GM12864 (cell line): ENCODE results near the gene CADPS2.
"Not testable (repeated sequence)": the region's sequence is repeated elsewhere in the genome, so short reads cannot be mapped to it uniquely, and the experiment has no call there.

Source experiments
- DNase-seq: peaks from one replicate; pipeline ENCODE4 v3.0.0-alpha.2; 2011; ENCODE audit warnings: low read depth
- H3K4me3 ChIP-seq: 2 replicates; pipeline ENCODE4 v1.5.1; 2011; ENCODE audit warnings: mild to moderate bottlenecking, low read depth, low read length, control low read depth
- CTCF ChIP-seq: IDR thresholded peaks from 2 replicates; pipeline ENCODE4 v1.5.1; 2011; ENCODE audit warnings: low read depth, mild to moderate bottlenecking, moderate library complexity, low read length, control low read depth, inconsistent platforms; ENCODE audit errors: missing control alignments

The CADPS2 gene

DNA sequence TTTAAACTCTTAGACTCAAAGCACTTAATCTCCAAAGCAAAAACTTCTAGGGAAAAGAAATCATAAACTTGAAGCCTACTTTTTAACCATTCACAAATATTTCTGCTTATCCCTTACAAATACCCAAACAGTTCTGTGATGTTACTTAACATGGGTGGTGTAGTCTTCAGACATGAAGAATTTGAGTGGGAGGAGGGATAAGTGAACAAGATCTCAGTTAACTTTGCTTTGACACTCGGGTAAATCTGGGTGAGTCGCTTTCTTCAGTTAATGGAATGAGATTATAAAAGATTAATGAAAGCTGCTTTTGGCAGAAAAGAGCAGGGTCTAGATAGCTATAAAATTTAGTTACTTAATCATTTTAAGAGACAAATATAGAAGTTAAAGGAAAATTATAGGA, 234.8 kb downstream of the CADPS2 start:
- TF ChIP-seq CTCF, result no peak
- no peak overlapping the region for H3K4me3 ChIP-seq
- no peak for DNase-seq

DNA sequence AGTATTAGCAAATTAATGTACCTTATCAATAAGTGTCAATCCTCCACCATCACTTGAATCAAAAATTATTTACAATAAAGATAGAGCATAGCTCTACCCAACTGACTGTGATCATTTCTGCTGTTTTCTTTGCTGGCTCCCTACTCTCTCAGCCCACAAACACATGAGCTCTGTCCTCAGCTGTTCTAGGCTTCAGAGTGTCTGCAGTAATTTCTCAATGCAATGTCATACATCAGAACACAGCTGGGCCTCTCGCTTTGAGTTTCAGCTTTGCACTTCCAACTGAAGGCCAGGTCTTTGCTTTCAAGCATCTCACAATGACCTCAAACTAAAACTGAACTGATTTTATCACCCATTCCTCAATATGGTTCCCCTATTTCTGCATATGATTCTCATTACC, 243.0 kb downstream of the CADPS2 start:
- DNase-seq, result no peak
- no peak overlapping the region for H3K4me3 ChIP-seq

GRCh38 chr7:122638459-122638858, 247.8 kb downstream of the CADPS2 start:
- no peak for DNase-seq
- no peak overlapping the region for H3K4me3 ChIP-seq
- TF ChIP-seq CTCF, result no peak

More for the DNA sequence above, 243.0 kb downstream of the CADPS2 start:
- no peak for TF ChIP-seq CTCF

GRCh38 chr7:122637784-122638183, 248.5 kb downstream of the CADPS2 start:
- no peak for TF ChIP-seq CTCF
- DNase-seq, result no peak
- no peak overlapping the region for H3K4me3 ChIP-seq

DNA sequence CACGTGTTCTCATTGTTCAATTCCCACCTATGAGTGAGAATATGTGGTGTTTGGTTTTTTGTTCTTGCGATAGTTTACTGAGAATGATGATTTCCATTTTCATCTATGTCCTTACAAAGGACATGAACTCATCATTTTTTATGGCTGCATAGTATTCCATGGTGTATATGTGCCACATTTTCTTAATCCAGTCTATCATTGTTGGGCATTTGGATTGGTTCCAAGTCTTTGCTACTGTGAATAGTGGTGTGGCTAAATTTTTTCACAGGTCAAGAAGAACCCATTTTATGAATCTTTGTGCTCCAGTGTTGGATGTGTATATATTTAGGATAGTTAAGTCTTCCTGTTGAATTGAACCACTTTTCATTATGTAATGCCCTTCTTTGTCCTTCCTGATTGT, 250.8 kb downstream of the CADPS2 start:
- DNase-seq, result not testable (repeated sequence)

DNA sequence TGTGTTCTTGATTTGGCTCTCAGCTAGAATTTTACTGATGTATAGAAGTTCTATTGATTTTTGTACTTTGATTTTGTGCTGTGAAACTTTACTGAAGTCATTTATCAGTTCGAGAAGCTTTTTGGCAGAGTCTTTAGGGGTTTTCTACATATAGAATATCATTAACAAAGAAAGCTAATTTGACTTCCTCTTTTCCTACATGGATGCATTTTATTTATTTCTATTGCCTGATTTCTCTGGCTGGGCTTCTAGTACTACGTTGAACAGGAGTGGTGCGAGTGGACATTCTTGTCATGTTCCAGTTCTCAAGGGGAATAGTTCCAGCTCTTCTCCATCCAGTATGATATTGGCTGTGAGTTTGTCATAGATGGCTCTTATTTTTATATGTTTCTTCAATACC, 252.8 kb downstream of the CADPS2 start:
- no peak overlapping the region for H3K4me3 ChIP-seq
- no peak for TF ChIP-seq CTCF
- no peak for DNase-seq

More for the DNA sequence above, 250.8 kb downstream of the CADPS2 start:
- not testable (repeated sequence) for H3K4me3 ChIP-seq

GRCh38 chr7:122632238-122632637, 254.0 kb downstream of the CADPS2 start:
- DNase-seq, result no peak
- TF ChIP-seq CTCF, result no peak
- H3K4me3 ChIP-seq, result no peak overlapping the region
